KMS-11 (cell line): ENCODE data around the gene CMPK1.

ENCODE experiments used
- H2AFZ ChIP-seq: fragments of 200-600 bp; sonication (generic); 2 replicates; pipeline ENCODE4 v1.6.1; 2016; ENCODE audit warnings: antibody characterized with exemption, mixed run types, low read depth
- H3K27ac ChIP-seq: fragments of 200-600 bp; sonication (generic); 2 replicates; pipeline ENCODE4 v1.6.1; 2016; ENCODE audit warnings: mild to moderate bottlenecking, mixed run types
- H3K27me3 ChIP-seq: fragments of 200-600 bp; sonication (generic); 2 replicates; pipeline ENCODE4 v1.6.1; 2017; ENCODE audit warnings: mild to moderate bottlenecking, low read depth, mixed run types, moderate library complexity; ENCODE audit not compliant: insufficient read depth
- H3K36me3 ChIP-seq: fragments of 200-600 bp; sonication (generic); 2 replicates; pipeline ENCODE4 v1.6.1; 2017; ENCODE audit warnings: mild to moderate bottlenecking, mixed run types; ENCODE audit not compliant: insufficient read depth
- H3K4me1 ChIP-seq: fragments of 200-600 bp; sonication (generic); 2 replicates; pipeline ENCODE4 v1.6.1; 2016; ENCODE audit warnings: mild to moderate bottlenecking, low read depth, mixed run types; ENCODE audit not compliant: poor library complexity, severe bottlenecking
- H3K4me2 ChIP-seq: fragments of 200-600 bp; sonication (generic); 2 replicates; pipeline ENCODE4 v1.7.0; 2016; ENCODE audit warnings: mild to moderate bottlenecking, mixed run types
- H3K4me3 ChIP-seq: fragments of 200-600 bp; sonication (generic); IDR thresholded peaks from 2 replicates; pipeline ENCODE4 v1.6.1; 2017; ENCODE audit warnings: low read depth, low read length, mixed read lengths; ENCODE audit not compliant: insufficient read depth
- H3K79me2 ChIP-seq: fragments of 200-600 bp; sonication (generic); 2 replicates; pipeline ENCODE4 v1.6.1; 2016; ENCODE audit warnings: low read depth, mixed run types; ENCODE audit not compliant: insufficient read depth
- H3K9ac ChIP-seq: fragments of 200-600 bp; sonication (generic); 2 replicates; pipeline ENCODE4 v1.6.1; 2016; ENCODE audit warnings: mild to moderate bottlenecking, mixed run types
- H4K20me1 ChIP-seq: fragments of 200-600 bp; sonication (generic); 2 replicates; pipeline ENCODE4 v1.6.1; 2016; ENCODE audit warnings: mild to moderate bottlenecking, mixed run types; ENCODE audit not compliant: insufficient read depth
- TF ChIP-seq, protein P1 (sequence below): fragments of 200-600 bp; sonication (generic); conservative IDR thresholded peaks from 2 replicates; pipeline ENCODE4 v1.6.1; 2017; ENCODE audit warnings: low read depth, mild to moderate bottlenecking, antibody characterized with exemption, low read length, moderate library complexity, mixed read lengths

The CMPK1 gene

GRCh38 chr1:47374501-47374900 lies 40.9 kb downstream of the CMPK1 start:
- no peak overlapping the region for H3K4me3 ChIP-seq
- H3K27ac ChIP-seq: no peak overlapping the region
- H3K27me3 ChIP-seq: no peaks in the 10 kb centered on the region
- H3K36me3 ChIP-seq: peaks cover 12% of the 10 kb centered on the region; the same call in 1 of the 2 replicates
- H3K9ac ChIP-seq: no peak overlapping the region
- no peak overlapping the region for H2AFZ ChIP-seq
- TF ChIP-seq, protein P1, sequence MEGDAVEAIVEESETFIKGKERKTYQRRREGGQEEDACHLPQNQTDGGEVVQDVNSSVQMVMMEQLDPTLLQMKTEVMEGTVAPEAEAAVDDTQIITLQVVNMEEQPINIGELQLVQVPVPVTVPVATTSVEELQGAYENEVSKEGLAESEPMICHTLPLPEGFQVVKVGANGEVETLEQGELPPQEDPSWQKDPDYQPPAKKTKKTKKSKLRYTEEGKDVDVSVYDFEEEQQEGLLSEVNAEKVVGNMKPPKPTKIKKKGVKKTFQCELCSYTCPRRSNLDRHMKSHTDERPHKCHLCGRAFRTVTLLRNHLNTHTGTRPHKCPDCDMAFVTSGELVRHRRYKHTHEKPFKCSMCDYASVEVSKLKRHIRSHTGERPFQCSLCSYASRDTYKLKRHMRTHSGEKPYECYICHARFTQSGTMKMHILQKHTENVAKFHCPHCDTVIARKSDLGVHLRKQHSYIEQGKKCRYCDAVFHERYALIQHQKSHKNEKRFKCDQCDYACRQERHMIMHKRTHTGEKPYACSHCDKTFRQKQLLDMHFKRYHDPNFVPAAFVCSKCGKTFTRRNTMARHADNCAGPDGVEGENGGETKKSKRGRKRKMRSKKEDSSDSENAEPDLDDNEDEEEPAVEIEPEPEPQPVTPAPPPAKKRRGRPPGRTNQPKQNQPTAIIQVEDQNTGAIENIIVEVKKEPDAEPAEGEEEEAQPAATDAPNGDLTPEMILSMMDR: no peak
- no peak overlapping the region for H3K4me2 ChIP-seq
- no peaks in the 10 kb centered on the region for H3K79me2 ChIP-seq
- peaks cover 33% of the 10 kb centered on the region for H3K4me1 ChIP-seq
- no peaks in the 10 kb centered on the region for H4K20me1 ChIP-seq

GRCh38 chr1:47378147-47378546 lies 44.6 kb downstream of the CMPK1 start:
- H3K36me3 ChIP-seq: peaks cover 12% of the 10 kb centered on the region; the same call in 1 of the 2 replicates
- no peak overlapping the region for H3K4me3 ChIP-seq
- peak overlapping the region; percentile 47 for H3K4me2 ChIP-seq
- no peaks in the 10 kb centered on the region for H3K27me3 ChIP-seq
- no peak overlapping the region for H3K9ac ChIP-seq
- no peaks in the 10 kb centered on the region for H3K79me2 ChIP-seq
- no peak overlapping the region for H2AFZ ChIP-seq
- peak overlapping the region; percentile 3; the same call in 1 of the 2 replicates for H3K27ac ChIP-seq
- H3K4me1 ChIP-seq: peaks cover 46% of the 10 kb centered on the region
- TF ChIP-seq, protein P1: no peak
- no peaks in the 10 kb centered on the region for H4K20me1 ChIP-seq

GRCh38 chr1:47380699-47381098 lies 47.1 kb downstream of the CMPK1 start:
- H2AFZ ChIP-seq: no peak overlapping the region
- TF ChIP-seq, protein P1: no peak
- no peaks in the 10 kb centered on the region for H4K20me1 ChIP-seq
- no peaks in the 10 kb centered on the region for H3K27me3 ChIP-seq
- peaks cover 46% of the 10 kb centered on the region for H3K4me1 ChIP-seq
- H3K4me2 ChIP-seq: no peak overlapping the region
- no peak overlapping the region for H3K9ac ChIP-seq
- no peaks in the 10 kb centered on the region for H3K79me2 ChIP-seq
- H3K27ac ChIP-seq: no peak overlapping the region
- 0 out of 2 replicates have a peak, but pooled peaks cover under 1% of the 10 kb centered on the region for H3K36me3 ChIP-seq
- H3K4me3 ChIP-seq: no peak overlapping the region

- Histone ChIP-seq H3K27me3 (no peaks in the 10 kb centered on the region), H4K20me1 (no peaks in the 10 kb centered on the region), H2AFZ (no peak overlapping the region), H3K4me3 (no peak overlapping the region), H3K4me2 (no peak overlapping the region), H3K36me3 (no peaks in the 10 kb centered on the region), H3K27ac (no peak overlapping the region), H3K9ac (no peak overlapping the region), H3K4me1 (peaks cover 33% of the 10 kb centered on the region), H3K79me2 (no peaks in the 10 kb centered on the region)
- TF ChIP-seq, protein P1: no peak
Measured at GRCh38 chr1:47382399-47382983, 48.9 kb downstream of the CMPK1 start.
